DND-41 (cell line): ENCODE measurements around the gene KCNT2.

ENCODE experiments used
- EZH2 ChIP-seq: IDR thresholded peaks from 3 replicates; pipeline ENCODE4 v1.6.1; 2012; ENCODE audit warnings: borderline replicate concordance, low read depth, mild to moderate bottlenecking, moderate library complexity, low read length, inconsistent platforms; ENCODE audit not compliant: severe bottlenecking
- TF ChIP-seq, protein P1 (sequence below): IDR thresholded peaks from 2 replicates; pipeline ENCODE4 v1.5.1; 2012; ENCODE audit warnings: borderline replicate concordance, low read length, moderate library complexity, mild to moderate bottlenecking; ENCODE audit not compliant: poor library complexity, severe bottlenecking; ENCODE audit errors: extremely low read depth

DNA sequence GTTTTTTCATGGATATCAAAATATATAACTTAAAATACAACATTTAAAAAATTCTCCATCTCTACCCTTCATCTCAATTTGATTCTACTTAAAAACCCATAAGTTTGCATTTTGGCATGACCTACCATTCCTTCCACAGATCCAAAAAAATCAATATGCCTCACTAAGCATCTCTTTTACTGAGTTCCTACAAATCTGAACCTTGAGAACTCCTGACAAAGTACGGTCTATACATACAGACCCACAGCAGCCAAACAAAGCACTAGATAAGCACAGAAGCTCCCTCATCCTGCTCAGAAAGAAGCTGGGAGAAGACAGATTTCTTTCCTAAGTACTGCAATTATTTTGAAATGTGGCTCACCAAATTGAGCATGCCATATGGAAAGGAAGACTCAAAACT, 167.5 kb downstream of the KCNT2 start:
- TF ChIP-seq, protein P1, sequence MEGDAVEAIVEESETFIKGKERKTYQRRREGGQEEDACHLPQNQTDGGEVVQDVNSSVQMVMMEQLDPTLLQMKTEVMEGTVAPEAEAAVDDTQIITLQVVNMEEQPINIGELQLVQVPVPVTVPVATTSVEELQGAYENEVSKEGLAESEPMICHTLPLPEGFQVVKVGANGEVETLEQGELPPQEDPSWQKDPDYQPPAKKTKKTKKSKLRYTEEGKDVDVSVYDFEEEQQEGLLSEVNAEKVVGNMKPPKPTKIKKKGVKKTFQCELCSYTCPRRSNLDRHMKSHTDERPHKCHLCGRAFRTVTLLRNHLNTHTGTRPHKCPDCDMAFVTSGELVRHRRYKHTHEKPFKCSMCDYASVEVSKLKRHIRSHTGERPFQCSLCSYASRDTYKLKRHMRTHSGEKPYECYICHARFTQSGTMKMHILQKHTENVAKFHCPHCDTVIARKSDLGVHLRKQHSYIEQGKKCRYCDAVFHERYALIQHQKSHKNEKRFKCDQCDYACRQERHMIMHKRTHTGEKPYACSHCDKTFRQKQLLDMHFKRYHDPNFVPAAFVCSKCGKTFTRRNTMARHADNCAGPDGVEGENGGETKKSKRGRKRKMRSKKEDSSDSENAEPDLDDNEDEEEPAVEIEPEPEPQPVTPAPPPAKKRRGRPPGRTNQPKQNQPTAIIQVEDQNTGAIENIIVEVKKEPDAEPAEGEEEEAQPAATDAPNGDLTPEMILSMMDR = no peak
- no peak for TF ChIP-seq EZH2
